ENCODE data around the gene CORO6. TPM values are rescaled to one million over a fixed set of nuclear protein-coding genes. Genes with fewer than 3 reads are reported as not detected.
A peak's percentile ranks its signal among the peaks of the same experiment; 100 is the strongest.

Gene CORO6
- total and polyA plus RNA-seq, 2 of the 13 experiments (the other 11 are each of a cell fraction or from before 2014, with no cell fraction given), result 0.42 to 0.82 TPM

DNA sequence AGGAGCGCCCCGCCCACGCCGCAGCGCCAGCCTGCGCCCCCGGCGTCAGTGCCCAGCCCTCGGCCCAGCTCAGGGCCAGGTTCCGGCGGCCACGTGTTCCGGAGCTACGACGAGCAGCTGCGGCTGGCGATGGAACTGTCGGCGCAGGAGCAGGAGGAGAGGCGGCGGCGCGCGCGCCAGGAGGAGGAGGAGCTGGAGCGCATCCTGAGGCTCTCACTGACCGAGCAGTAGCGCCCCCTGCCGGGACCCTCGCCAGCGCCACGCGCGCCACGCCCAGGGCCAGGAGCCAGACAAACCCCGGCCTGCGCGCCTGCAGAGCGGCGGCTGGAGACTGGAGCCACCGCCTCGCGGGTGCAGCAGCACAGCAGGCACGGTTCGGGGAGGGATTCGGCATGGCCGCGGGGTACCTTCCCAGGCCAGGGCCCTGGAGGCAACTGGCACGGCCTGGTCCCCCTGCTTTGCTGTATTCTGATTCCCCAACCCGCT lies 9.3 kb downstream of the CORO6 start (continued):
- TF ChIP-seq, protein P1, sequence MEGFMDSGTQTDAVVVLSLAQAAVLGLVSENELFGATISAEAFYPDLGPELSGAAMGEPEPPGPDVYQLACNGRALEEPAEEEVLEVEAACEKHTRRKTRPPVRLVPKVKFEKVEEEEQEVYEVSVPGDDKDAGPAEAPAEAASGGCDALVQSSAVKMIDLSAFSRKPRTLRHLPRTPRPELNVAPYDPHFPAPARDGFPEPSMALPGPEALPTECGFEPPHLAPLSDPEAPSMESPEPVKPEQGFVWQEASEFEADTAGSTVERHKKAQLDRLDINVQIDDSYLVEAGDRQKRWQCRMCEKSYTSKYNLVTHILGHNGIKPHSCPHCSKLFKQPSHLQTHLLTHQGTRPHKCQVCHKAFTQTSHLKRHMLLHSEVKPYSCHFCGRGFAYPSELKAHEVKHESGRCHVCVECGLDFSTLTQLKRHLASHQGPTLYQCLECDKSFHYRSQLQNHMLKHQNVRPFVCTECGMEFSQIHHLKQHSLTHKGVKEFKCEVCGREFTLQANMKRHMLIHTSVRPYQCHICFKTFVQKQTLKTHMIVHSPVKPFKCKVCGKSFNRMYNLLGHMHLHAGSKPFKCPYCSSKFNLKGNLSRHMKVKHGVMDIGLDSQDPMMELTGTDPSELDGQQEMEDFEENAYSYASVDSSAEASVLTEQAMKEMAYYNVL (CRISPR knock-in tag; IDR thresholded peaks at IDR 0.05; ENCODE audit: borderline replicate concordance), result peak; percentile 46; the same call in 1 of the 2 replicates
- TF ChIP-seq MXD4 (CRISPR knock-in tag; IDR thresholded peaks at IDR 0.05), result peak; percentile 76; the same call in 1 of the 2 replicates
- TF ChIP-seq ZNF772 (CRISPR knock-in tag; IDR thresholded peaks at IDR 0.05), result no peak
- TF ChIP-seq ZNF652 (CRISPR knock-in tag; IDR thresholded peaks at IDR 0.05; ENCODE audit: borderline replicate concordance, low read depth), result no peak
- TF ChIP-seq MXI1 (IDR thresholded peaks at IDR 0.05; ENCODE audit: borderline replicate concordance, low read depth, low read length), result peak; percentile 72; the same call in 1 of the 3 replicates
- TF ChIP-seq, protein P2, sequence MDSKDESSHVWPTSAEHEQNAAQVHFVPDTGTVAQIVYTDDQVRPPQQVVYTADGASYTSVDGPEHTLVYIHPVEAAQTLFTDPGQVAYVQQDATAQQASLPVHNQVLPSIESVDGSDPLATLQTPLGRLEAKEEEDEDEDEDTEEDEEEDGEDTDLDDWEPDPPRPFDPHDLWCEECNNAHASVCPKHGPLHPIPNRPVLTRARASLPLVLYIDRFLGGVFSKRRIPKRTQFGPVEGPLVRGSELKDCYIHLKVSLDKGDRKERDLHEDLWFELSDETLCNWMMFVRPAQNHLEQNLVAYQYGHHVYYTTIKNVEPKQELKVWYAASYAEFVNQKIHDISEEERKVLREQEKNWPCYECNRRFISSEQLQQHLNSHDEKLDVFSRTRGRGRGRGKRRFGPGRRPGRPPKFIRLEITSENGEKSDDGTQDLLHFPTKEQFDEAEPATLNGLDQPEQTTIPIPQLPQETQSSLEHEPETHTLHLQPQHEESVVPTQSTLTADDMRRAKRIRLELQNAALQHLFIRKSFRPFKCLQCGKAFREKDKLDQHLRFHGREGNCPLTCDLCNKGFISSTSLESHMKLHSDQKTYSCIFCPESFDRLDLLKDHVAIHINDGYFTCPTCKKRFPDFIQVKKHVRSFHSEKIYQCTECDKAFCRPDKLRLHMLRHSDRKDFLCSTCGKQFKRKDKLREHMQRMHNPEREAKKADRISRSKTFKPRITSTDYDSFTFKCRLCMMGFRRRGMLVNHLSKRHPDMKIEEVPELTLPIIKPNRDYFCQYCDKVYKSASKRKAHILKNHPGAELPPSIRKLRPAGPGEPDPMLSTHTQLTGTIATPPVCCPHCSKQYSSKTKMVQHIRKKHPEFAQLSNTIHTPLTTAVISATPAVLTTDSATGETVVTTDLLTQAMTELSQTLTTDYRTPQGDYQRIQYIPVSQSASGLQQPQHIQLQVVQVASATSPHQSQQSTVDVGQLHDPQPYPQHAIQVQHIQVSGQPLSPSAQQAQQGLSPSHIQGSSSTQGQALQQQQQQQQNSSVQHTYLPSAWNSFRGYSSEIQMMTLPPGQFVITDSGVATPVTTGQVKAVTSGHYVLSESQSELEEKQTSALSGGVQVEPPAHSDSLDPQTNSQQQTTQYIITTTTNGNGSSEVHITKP (CRISPR knock-in tag; IDR thresholded peaks at IDR 0.05; ENCODE audit: low read depth), result no peak
- peak; percentile 84; the same call in 1 of the 2 replicates for TF ChIP-seq SP4 (CRISPR knock-in tag; IDR thresholded peaks at IDR 0.05)
- no peak for TF ChIP-seq HMGA1 (CRISPR knock-in tag; conservative IDR thresholded peaks at IDR 0.05)
- TF ChIP-seq CTCF (CRISPR knock-in tag; IDR thresholded peaks at IDR 0.05), result peak; percentile 94
- TF ChIP-seq ZNF225 (CRISPR knock-in tag; IDR thresholded peaks at IDR 0.05), result peak; percentile 56; the same call in 1 of the 2 replicates
- TF ChIP-seq FOXA1 (IDR thresholded peaks at IDR 0.05), result no peak
- no peak for TF ChIP-seq FOXA1 (CRISPR knock-in tag; IDR thresholded peaks at IDR 0.05)
- no peak for TF ChIP-seq SATB2 (CRISPR knock-in tag; IDR thresholded peaks at IDR 0.05)
- TF ChIP-seq ZNF737 (CRISPR knock-in tag; IDR thresholded peaks at IDR 0.05; ENCODE audit: borderline replicate concordance), result no peak
- TF ChIP-seq GATAD2A (CRISPR knock-in tag; IDR thresholded peaks at IDR 0.05), result no peak
- peak; percentile 47; the same call in 1 of the 2 replicates for TF ChIP-seq RCOR2 (CRISPR knock-in tag; IDR thresholded peaks at IDR 0.05)
- 0 out of 2 replicates have a peak, but pooled peaks have one; percentile 52 for TF ChIP-seq ZNF235 (CRISPR knock-in tag; IDR thresholded peaks at IDR 0.05; ENCODE audit: borderline replicate concordance)
- no peak for TF ChIP-seq SRF (IDR thresholded peaks at IDR 0.05; ENCODE audit: low read depth, low read length)
- no peak for TF ChIP-seq SSRP1 (CRISPR knock-in tag; IDR thresholded peaks at IDR 0.05)
- no peak for TF ChIP-seq KAT2B (IDR thresholded peaks at IDR 0.05; ENCODE audit: borderline replicate concordance, low read depth, low read length)
- TF ChIP-seq, protein P3, sequence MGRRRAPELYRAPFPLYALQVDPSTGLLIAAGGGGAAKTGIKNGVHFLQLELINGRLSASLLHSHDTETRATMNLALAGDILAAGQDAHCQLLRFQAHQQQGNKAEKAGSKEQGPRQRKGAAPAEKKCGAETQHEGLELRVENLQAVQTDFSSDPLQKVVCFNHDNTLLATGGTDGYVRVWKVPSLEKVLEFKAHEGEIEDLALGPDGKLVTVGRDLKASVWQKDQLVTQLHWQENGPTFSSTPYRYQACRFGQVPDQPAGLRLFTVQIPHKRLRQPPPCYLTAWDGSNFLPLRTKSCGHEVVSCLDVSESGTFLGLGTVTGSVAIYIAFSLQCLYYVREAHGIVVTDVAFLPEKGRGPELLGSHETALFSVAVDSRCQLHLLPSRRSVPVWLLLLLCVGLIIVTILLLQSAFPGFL (CRISPR knock-in tag; IDR thresholded peaks at IDR 0.05), result no peak
- TF ChIP-seq ZNF329 (CRISPR knock-in tag; IDR thresholded peaks at IDR 0.05; ENCODE audit: low read depth), result 0 out of 2 replicates have a peak, but pooled peaks have one; percentile 23
- peak; percentile 84 for TF ChIP-seq ZNF616 (CRISPR knock-in tag; IDR thresholded peaks at IDR 0.05; ENCODE audit: low read depth)
- peak; percentile 47; the same call in 1 of the 2 replicates for TF ChIP-seq POGZ (CRISPR knock-in tag; IDR thresholded peaks at IDR 0.05)
